ENCODE measurements around the gene WSCD2. TPM values are rescaled to one million over a fixed set of nuclear protein-coding genes. Genes with fewer than 3 reads are reported as not detected.

Gene WSCD2
- total and polyA plus RNA-seq, 5 donors = 0.39 to 5.4 (median 0.51) TPM

- Histone ChIP-seq H3K9me3 (ENCODE audit: control insufficient read depth, low read length) (peaks cover 2% of the 10 kb centered on the region), H3K4me3 (ENCODE audit: low read length) (no peak overlapping the region), H3K27me3 (ENCODE audit: control insufficient read depth, insufficient read depth) (no peaks in the 10 kb centered on the region), H3K27ac (ENCODE audit: low read length) (no peak overlapping the region), H3K4me1 (ENCODE audit: control insufficient read depth, insufficient read depth, low read length) (peaks cover 2% of the 10 kb centered on the region)
- DNase-seq (no peak), ATAC-seq (no peak)
- intact Hi-C loops (cut with DNase I) = no loop called here
- 46% methylated on average over 4 of the region's 4 CpGs for WGBS
Measured at GRCh38 chr12:108162207-108162606, 33.1 kb downstream of the WSCD2 start.

GRCh38 chr12:108166505-108166904 is 37.4 kb downstream of the WSCD2 start:
- no peak overlapping the region for H3K27ac ChIP-seq (ENCODE audit: low read length)
- intact Hi-C loops (cut with DNase I) = no loop called here
- WGBS = 66% methylated on average over 5 of the region's 5 CpGs
- H3K27me3 ChIP-seq (ENCODE audit: control insufficient read depth, insufficient read depth) = no peaks in the 10 kb centered on the region
- no peak for ATAC-seq
- no peak overlapping the region for H3K4me3 ChIP-seq (ENCODE audit: low read length)
- peaks cover 2% of the 10 kb centered on the region for H3K9me3 ChIP-seq (ENCODE audit: control insufficient read depth, low read length)
- H3K4me1 ChIP-seq (ENCODE audit: control insufficient read depth, insufficient read depth, low read length) = no peaks in the 10 kb centered on the region
- DNase-seq = no peak

DNA sequence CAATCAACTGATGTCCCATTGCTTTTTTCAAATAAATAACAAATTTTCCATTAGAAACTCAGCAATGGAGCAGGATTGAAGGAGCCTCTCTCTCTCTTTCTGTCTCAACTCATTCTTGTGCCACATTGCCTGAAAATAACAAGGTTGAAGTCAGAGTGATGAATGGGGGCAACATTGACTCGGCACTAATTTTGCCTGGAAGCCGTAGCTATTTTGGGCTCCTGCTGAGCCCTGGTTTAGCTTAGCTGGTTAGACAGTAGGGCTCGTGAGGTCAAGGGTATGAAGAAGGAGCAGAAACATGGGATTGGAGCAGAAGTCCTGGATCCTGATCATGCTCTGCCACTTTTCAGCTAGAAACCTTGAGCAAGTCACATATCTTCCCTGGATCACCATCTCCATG is 38.9 kb downstream of the WSCD2 start:
- Histone ChIP-seq H3K4me1 (ENCODE audit: control insufficient read depth, insufficient read depth, low read length) (no peaks in the 10 kb centered on the region), H3K27ac (ENCODE audit: low read length) (no peak overlapping the region), H3K4me3 (ENCODE audit: low read length) (no peak overlapping the region), H3K9me3 (ENCODE audit: control insufficient read depth, low read length) (peaks cover 2% of the 10 kb centered on the region), H3K27me3 (ENCODE audit: control insufficient read depth, insufficient read depth) (no peaks in the 10 kb centered on the region)
- no peak for ATAC-seq
- WGBS = 49% methylated on average over 3 of the region's 3 CpGs
- intact Hi-C loops (cut with DNase I) = no loop called here
- DNase-seq = no peak

DNA sequence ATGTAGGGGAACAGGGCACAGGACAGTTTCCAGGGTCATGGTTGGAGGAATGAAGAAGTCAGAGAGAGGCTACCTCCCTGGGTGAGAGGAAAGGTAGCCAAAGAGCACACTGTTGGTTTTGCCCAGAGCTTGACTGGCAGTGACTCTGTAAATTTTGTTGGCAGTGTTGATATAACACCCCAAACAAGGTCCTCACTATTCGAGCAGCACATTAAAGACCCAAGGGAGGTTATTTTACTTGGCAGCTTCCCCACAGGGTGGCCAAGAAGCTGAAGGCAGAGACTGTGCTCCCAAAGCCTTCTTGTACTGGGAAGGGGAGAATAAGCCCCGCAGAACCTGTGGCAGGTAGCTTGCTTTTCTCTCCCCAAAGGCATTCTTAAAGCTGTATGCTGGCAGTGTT is 40.6 kb downstream of the WSCD2 start:
- ATAC-seq (no peak), DNase-seq (no peak)
- intact Hi-C loops (cut with DNase I) = no loop called here
- H3K9me3 ChIP-seq (ENCODE audit: control insufficient read depth, low read length) = no peaks in the 10 kb centered on the region
- no peaks in the 10 kb centered on the region for H3K4me1 ChIP-seq (ENCODE audit: control insufficient read depth, insufficient read depth, low read length)
- 51% methylated on average over 2 of the region's 2 CpGs for WGBS
- H3K27me3 ChIP-seq (ENCODE audit: control insufficient read depth, insufficient read depth) = no peaks in the 10 kb centered on the region
- H3K27ac ChIP-seq (ENCODE audit: low read length) = no peak overlapping the region
- no peak overlapping the region for H3K4me3 ChIP-seq (ENCODE audit: low read length)

GRCh38 chr12:108170164-108170563 is 41.1 kb downstream of the WSCD2 start:
- no peaks in the 10 kb centered on the region for H3K4me1 ChIP-seq (ENCODE audit: control insufficient read depth, insufficient read depth, low read length)
- ATAC-seq = no peak
- H3K9me3 ChIP-seq (ENCODE audit: control insufficient read depth, low read length) = no peaks in the 10 kb centered on the region
- no peaks in the 10 kb centered on the region for H3K27me3 ChIP-seq (ENCODE audit: control insufficient read depth, insufficient read depth)
- WGBS = 59% methylated on average over 2 of the region's 2 CpGs
- H3K4me3 ChIP-seq (ENCODE audit: low read length) = no peak overlapping the region
- intact Hi-C loops (cut with DNase I) = no loop called here
- no peak overlapping the region for H3K27ac ChIP-seq (ENCODE audit: low read length)
- DNase-seq = no peak

DNA sequence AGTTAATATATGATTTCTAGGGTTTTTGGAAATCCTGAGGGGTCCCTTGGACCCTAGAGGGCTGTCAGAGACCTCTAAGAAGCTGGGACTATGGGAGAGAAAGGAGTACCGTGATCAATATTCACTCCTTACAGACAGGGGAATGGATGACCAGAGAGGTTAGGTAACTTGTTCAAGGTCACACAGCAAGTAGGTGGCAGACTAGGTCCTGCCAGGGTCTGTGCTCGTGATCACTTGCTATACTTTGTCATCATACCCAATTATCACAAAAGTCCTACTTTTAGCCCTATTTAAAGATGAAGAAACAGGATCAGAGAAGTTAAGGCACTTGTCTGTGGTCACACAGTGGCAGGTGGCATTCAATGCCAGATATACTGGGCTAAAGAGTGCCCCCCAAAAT is 42.9 kb downstream of the WSCD2 start:
- Histone ChIP-seq H3K4me1 (ENCODE audit: control insufficient read depth, insufficient read depth, low read length) (no peaks in the 10 kb centered on the region), H3K9me3 (ENCODE audit: control insufficient read depth, low read length) (no peaks in the 10 kb centered on the region), H3K27ac (ENCODE audit: low read length) (no peak overlapping the region), H3K4me3 (ENCODE audit: low read length) (no peak overlapping the region), H3K27me3 (ENCODE audit: control insufficient read depth, insufficient read depth) (no peaks in the 10 kb centered on the region)
- ATAC-seq = no peak
- no peak for DNase-seq
- intact Hi-C loops (cut with DNase I) = no loop called here
- 80% methylated on average over 2 of the region's 2 CpGs for WGBS

GRCh38 chr12:108173160-108173559 is 44.1 kb downstream of the WSCD2 start:
- no peak for ATAC-seq
- no peaks in the 10 kb centered on the region for H3K27me3 ChIP-seq (ENCODE audit: control insufficient read depth, insufficient read depth)
- 31% methylated on average over 4 of the region's 4 CpGs for WGBS
- no peak overlapping the region for H3K4me3 ChIP-seq (ENCODE audit: low read length)
- no peak for DNase-seq
- H3K27ac ChIP-seq (ENCODE audit: low read length) = no peak overlapping the region
- intact Hi-C loops (cut with DNase I) = no loop called here
- H3K4me1 ChIP-seq (ENCODE audit: control insufficient read depth, insufficient read depth, low read length) = no peaks in the 10 kb centered on the region
- no peaks in the 10 kb centered on the region for H3K9me3 ChIP-seq (ENCODE audit: control insufficient read depth, low read length)

GRCh38 chr12:108173892-108174291 is 44.8 kb downstream of the WSCD2 start:
- Histone ChIP-seq H3K4me3 (ENCODE audit: low read length) (no peak overlapping the region), H3K27ac (ENCODE audit: low read length) (no peak overlapping the region), H3K4me1 (ENCODE audit: control insufficient read depth, insufficient read depth, low read length) (no peaks in the 10 kb centered on the region), H3K9me3 (ENCODE audit: control insufficient read depth, low read length) (no peaks in the 10 kb centered on the region), H3K27me3 (ENCODE audit: control insufficient read depth, insufficient read depth) (no peaks in the 10 kb centered on the region)
- 69% methylated on average over 6 of the region's 6 CpGs for WGBS
- intact Hi-C loops (cut with DNase I) = no loop called here
- no peak for ATAC-seq
- DNase-seq = no peak

GRCh38 chr12:108174641-108175040 is 45.6 kb downstream of the WSCD2 start:
- H3K4me1 ChIP-seq (ENCODE audit: control insufficient read depth, insufficient read depth, low read length) = no peaks in the 10 kb centered on the region
- no peaks in the 10 kb centered on the region for H3K9me3 ChIP-seq (ENCODE audit: control insufficient read depth, low read length)
- H3K27me3 ChIP-seq (ENCODE audit: control insufficient read depth, insufficient read depth) = no peaks in the 10 kb centered on the region
- DNase-seq = no peak
- no peak for ATAC-seq
- no peak overlapping the region for H3K27ac ChIP-seq (ENCODE audit: low read length)
- no peak overlapping the region for H3K4me3 ChIP-seq (ENCODE audit: low read length)
- 69% methylated on average over 6 of the region's 6 CpGs for WGBS
- intact Hi-C loops (cut with DNase I) = no loop called here

GRCh38 chr12:108175310-108175709 is 46.2 kb downstream of the WSCD2 start:
- intact Hi-C loops (cut with DNase I) = no loop called here
- no peak overlapping the region for H3K27ac ChIP-seq (ENCODE audit: low read length)

DNA sequence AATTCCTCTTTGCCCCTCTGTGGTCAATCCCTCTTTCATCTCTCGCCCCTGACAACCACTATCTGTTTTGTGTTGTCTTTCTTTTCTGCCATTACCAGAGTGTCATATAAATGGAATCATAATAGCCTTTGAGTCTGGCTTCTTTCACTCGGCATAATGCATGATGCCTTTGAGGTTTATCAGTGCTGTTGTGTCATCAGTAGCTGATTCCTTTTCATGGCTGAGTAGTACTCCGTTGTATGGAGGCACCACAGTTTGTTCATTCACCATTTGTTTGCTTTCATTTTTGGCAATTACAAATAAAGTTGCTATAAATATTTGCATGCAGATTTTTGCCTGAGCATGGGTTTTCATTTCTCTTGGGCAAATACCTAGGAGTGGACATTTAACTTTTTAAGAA is 47.2 kb downstream of the WSCD2 start:
- H3K27ac ChIP-seq (ENCODE audit: low read length) = no peak overlapping the region
- DNase-seq (no peak), ATAC-seq (no peak)
- no peaks in the 10 kb centered on the region for H3K9me3 ChIP-seq (ENCODE audit: control insufficient read depth, low read length)
- no peak overlapping the region for H3K4me3 ChIP-seq (ENCODE audit: low read length)
- intact Hi-C loops (cut with DNase I) = no loop called here
- H3K4me1 ChIP-seq (ENCODE audit: control insufficient read depth, insufficient read depth, low read length) = no peaks in the 10 kb centered on the region
- 87% methylated on average over 3 of the region's 3 CpGs for WGBS
- no peaks in the 10 kb centered on the region for H3K27me3 ChIP-seq (ENCODE audit: control insufficient read depth, insufficient read depth)

More at GRCh38 chr12:108175310-108175709, 46.2 kb downstream of the WSCD2 start:
- Histone ChIP-seq H3K27me3 (ENCODE audit: control insufficient read depth, insufficient read depth) (no peaks in the 10 kb centered on the region), H3K4me1 (ENCODE audit: control insufficient read depth, insufficient read depth, low read length) (no peaks in the 10 kb centered on the region), H3K4me3 (ENCODE audit: low read length) (no peak overlapping the region), H3K9me3 (ENCODE audit: control insufficient read depth, low read length) (no peaks in the 10 kb centered on the region)
- ATAC-seq (no peak), DNase-seq (no peak)
- WGBS = 29% methylated on average over 4 of the region's 4 CpGs

GRCh38 chr12:108177131-108177530 is 48.0 kb downstream of the WSCD2 start:
- WGBS = 82% methylated on average over 3 of the region's 3 CpGs
- intact Hi-C loops (cut with DNase I) = no loop called here
- H3K27ac ChIP-seq (ENCODE audit: low read length) = no peak overlapping the region

More at GRCh38 chr12:108177131-108177530, 48.0 kb downstream of the WSCD2 start:
- no peak for ATAC-seq
- H3K4me3 ChIP-seq (ENCODE audit: low read length) = no peak overlapping the region
- no peaks in the 10 kb centered on the region for H3K4me1 ChIP-seq (ENCODE audit: control insufficient read depth, insufficient read depth, low read length)
- no peaks in the 10 kb centered on the region for H3K9me3 ChIP-seq (ENCODE audit: control insufficient read depth, low read length)
- DNase-seq = no peak
- H3K27me3 ChIP-seq (ENCODE audit: control insufficient read depth, insufficient read depth) = no peaks in the 10 kb centered on the region
